ENCODE results near the gene RBM20.

DNA sequence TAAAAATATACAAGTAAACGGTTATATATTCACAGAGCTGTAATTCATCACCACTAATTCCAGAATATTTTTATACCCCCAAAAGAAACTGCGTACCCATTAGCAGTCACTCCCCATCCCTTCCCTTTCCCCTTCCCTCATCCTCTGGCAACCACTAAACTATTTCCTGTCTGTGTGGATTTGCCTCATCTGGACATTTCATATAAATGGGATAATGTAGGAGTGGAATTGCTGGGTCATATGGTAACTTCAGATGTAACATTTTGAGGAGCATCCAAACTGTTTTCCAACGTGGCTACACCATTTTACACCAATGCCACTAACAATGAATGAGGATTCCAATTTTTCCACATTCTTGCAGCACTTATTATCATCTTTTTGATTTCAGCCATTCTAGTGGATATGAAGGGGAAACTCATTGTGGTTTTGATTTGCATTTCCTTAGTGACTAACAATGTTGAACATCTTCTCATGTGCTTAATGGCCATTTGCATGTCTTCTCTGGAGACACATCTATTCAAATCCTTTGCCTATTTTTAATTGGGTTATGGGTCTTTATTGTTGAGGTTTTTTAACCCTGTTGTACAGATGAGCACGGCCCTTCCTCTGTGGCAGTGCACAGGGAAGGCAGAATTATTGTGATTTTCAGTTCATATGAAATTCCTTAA, 79.2 kb downstream of the RBM20 start:
- TF ChIP-seq, protein P1, sequence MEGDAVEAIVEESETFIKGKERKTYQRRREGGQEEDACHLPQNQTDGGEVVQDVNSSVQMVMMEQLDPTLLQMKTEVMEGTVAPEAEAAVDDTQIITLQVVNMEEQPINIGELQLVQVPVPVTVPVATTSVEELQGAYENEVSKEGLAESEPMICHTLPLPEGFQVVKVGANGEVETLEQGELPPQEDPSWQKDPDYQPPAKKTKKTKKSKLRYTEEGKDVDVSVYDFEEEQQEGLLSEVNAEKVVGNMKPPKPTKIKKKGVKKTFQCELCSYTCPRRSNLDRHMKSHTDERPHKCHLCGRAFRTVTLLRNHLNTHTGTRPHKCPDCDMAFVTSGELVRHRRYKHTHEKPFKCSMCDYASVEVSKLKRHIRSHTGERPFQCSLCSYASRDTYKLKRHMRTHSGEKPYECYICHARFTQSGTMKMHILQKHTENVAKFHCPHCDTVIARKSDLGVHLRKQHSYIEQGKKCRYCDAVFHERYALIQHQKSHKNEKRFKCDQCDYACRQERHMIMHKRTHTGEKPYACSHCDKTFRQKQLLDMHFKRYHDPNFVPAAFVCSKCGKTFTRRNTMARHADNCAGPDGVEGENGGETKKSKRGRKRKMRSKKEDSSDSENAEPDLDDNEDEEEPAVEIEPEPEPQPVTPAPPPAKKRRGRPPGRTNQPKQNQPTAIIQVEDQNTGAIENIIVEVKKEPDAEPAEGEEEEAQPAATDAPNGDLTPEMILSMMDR (IDR thresholded peaks at IDR 0.05): no peak
- TF ChIP-seq POLR2A (IDR thresholded peaks at IDR 0.05): no peak

All from thyroid gland (tissue), 4 donors.